Breast epithelium (tissue), 4 donors: Measurements from ENCODE around the gene IGSF3. TPM values are rescaled to one million over a fixed set of nuclear protein-coding genes. Genes with fewer than 3 reads are reported as not detected.

ENCODE experiments used
- DNase-seq, 2 donors: peaks; one replicate each; pipeline ENCODE4 v3.0.0-alpha.2; 2019; ENCODE audit warnings: low spot score in 2 of 2
- H3K27ac ChIP-seq, 2 donors: fragments of 200-600 bp; sonication (generic) in 1 of 2; one replicate each; pipeline ENCODE4 v1.5.1; 2016 to 2019; ENCODE audit warnings: mild to moderate bottlenecking in 1 of 2
- H3K27me3 ChIP-seq, 2 donors: fragments of 200-600 bp; sonication (generic) in 1 of 2; one replicate each; pipeline versions ENCODE4 v1.5.1 to v1.6.0; 2017 to 2019; ENCODE audit warnings: control low read depth in 1 of 2, mild to moderate bottlenecking in 1 of 2
- H3K36me3 ChIP-seq: fragments of 200-600 bp; one replicate; pipeline ENCODE4 v1.5.1; 2019
- H3K4me1 ChIP-seq, 2 donors: fragments of 200-600 bp; sonication (generic); one replicate each; pipeline ENCODE4 v1.5.1; 2016 to 2019; ENCODE audit warnings: control low read depth in 1 of 2
- H3K4me3 ChIP-seq, 3 donors: fragments of 200-600 bp; sonication (generic); 1 replicate in 2 of 3; 2 replicates in 1 of 3; pipeline ENCODE4 v1.5.1; 2016 to 2019; ENCODE audit warnings: mild to moderate bottlenecking in 3 of 3, moderate library complexity in 2 of 3
- H3K9me3 ChIP-seq, 2 donors: fragments of 200-600 bp; sonication (generic) in 1 of 2; one replicate each; pipeline ENCODE4 v1.5.1; 2016 to 2019; ENCODE audit warnings: control low read depth in 1 of 2
- POLR2A ChIP-seq: fragments of 450-650 bp; IDR thresholded peaks from one replicate; pipeline ENCODE4 v1.6.1; 2016; ENCODE audit warnings: antibody characterized with exemption, mild to moderate bottlenecking, moderate library complexity
- POLR2AphosphoS5 ChIP-seq, 3 donors: sonication (generic); formaldehyde crosslinking; IDR thresholded peaks; one replicate each; pipeline ENCODE4 v1.6.1; 2017; ENCODE audit warnings: antibody characterized with exemption in 3 of 3
- intact Hi-C: fragments of 100-400 bp; cut with DNase I; formaldehyde crosslinking; loops from one replicate; pipeline ENCODE4 v1.15.1; 2023; ENCODE audit warnings: low total_unique reads
- total RNA-seq, 3 donors: library from RNA; depleted of rRNA; stranded (reverse); fragments of >200 nt; gene quantifications; one replicate each; pipeline ENCODE4 v1.1.0, GENCODE V29; 2016
- TF ChIP-seq, protein P1 (sequence below), 3 donors: fragments of 450-650 bp; IDR thresholded peaks; one replicate each; pipeline ENCODE4 v1.5.1; 2016 to 2017; ENCODE audit warnings: antibody characterized with exemption in 3 of 3, mild to moderate bottlenecking in 3 of 3, moderate library complexity in 3 of 3

IGSF3 gene
- total RNA-seq, 3 donors from 2014 or later, result 1.1 to 21.6 (median 19.6) TPM

- Histone ChIP-seq H3K4me3 (no peak overlapping the region), H3K4me1 (no peaks in the 10 kb centered on the region), H3K27ac (peak overlapping the region; percentile 48 to 62), H3K27me3 (no peaks in the 10 kb centered on the region), H3K36me3 (no peaks in the 10 kb centered on the region), H3K9me3 (no peaks in the 10 kb centered on the region)
- TF ChIP-seq, protein P1, sequence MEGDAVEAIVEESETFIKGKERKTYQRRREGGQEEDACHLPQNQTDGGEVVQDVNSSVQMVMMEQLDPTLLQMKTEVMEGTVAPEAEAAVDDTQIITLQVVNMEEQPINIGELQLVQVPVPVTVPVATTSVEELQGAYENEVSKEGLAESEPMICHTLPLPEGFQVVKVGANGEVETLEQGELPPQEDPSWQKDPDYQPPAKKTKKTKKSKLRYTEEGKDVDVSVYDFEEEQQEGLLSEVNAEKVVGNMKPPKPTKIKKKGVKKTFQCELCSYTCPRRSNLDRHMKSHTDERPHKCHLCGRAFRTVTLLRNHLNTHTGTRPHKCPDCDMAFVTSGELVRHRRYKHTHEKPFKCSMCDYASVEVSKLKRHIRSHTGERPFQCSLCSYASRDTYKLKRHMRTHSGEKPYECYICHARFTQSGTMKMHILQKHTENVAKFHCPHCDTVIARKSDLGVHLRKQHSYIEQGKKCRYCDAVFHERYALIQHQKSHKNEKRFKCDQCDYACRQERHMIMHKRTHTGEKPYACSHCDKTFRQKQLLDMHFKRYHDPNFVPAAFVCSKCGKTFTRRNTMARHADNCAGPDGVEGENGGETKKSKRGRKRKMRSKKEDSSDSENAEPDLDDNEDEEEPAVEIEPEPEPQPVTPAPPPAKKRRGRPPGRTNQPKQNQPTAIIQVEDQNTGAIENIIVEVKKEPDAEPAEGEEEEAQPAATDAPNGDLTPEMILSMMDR (IDR thresholded peaks at IDR 0.05), result no peak
- TF ChIP-seq POLR2AphosphoS5 (IDR thresholded peaks at IDR 0.05) (no peak), POLR2A (no peak)
- peak in 1 of 2 donors; percentile 66 for DNase-seq
- intact Hi-C loops, result no loop called here
Observed at GRCh38 chr1:116693759-116694480, 26.4 kb upstream of the IGSF3 start.

DNA sequence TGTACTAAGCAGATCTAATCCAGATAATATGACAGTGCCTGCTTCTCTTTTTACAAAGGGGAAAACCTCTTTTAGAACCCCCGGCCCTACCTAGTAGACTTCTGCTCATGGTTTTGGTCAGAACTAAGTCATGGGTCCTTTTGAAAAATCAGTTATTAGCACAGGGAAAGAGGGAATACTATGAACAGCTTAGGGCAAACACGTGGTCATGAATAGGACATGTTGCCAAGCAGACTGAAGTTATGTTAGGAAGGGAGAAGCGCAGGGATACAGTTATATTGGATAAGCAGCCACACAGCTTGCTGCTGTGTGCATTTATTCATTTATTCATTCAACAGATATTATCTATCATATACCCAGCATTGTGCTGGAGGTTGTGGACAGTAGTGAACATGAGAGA lies 25.3 kb upstream of the IGSF3 start:
- Histone ChIP-seq H3K36me3 (no peaks in the 10 kb centered on the region), H3K9me3 (no peaks in the 10 kb centered on the region), H3K27ac (no peak overlapping the region), H3K4me3 (no peak overlapping the region), H3K4me1 (no peaks in the 10 kb centered on the region), H3K27me3 (no peaks in the 10 kb centered on the region)
- TF ChIP-seq POLR2A, result no peak
- intact Hi-C loops, result no loop called here
- no peak for DNase-seq

- Histone ChIP-seq H3K9me3 (no peaks in the 10 kb centered on the region), H3K27ac (no peak overlapping the region), H3K4me1 (no peaks in the 10 kb centered on the region), H3K4me3 (no peak overlapping the region), H3K36me3 (no peaks in the 10 kb centered on the region), H3K27me3 (no peaks in the 10 kb centered on the region)
- no peak for DNase-seq
- intact Hi-C loops, result no loop called here
- TF ChIP-seq POLR2A (no peak), POLR2AphosphoS5 (IDR thresholded peaks at IDR 0.05) (no peak)
- TF ChIP-seq, protein P1 (IDR thresholded peaks at IDR 0.05), result no peak
Observed at GRCh38 chr1:116690849-116691406, 23.4 kb upstream of the IGSF3 start.

DNA sequence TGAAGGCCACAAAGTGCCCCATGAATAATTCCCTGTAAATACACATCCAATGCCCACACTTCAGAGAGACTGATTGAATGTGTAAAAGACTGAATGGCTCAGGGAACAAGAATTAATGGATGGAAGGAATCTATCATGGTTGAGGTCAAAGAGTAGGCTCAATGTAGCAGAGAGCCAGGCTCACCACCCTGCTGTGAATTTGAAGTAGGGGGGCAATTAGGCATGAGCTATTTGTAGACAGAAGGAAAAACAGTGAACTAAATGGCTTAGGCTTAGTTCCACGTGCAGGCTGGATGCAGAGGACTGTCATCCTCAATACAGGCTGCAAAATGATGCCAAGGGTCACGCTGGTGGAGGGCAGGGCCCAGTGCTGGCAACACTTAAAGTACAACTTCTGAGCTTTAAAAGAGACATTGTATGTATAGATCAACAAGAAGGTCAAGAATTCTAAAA lies 22.9 kb upstream of the IGSF3 start:
- TF ChIP-seq POLR2A (no peak), POLR2AphosphoS5 (IDR thresholded peaks at IDR 0.05) (no peak)
- TF ChIP-seq, protein P1 (IDR thresholded peaks at IDR 0.05), result no peak
- H3K4me1 ChIP-seq, result no peaks in the 10 kb centered on the region
- H3K4me3 ChIP-seq, result no peak overlapping the region
- no peaks in the 10 kb centered on the region for H3K27me3 ChIP-seq
- no peak overlapping the region for H3K27ac ChIP-seq
- H3K9me3 ChIP-seq, result no peaks in the 10 kb centered on the region
- no peak for DNase-seq
- intact Hi-C loops, result no loop called here
- H3K36me3 ChIP-seq, result no peaks in the 10 kb centered on the region

GRCh38 chr1:116686723-116687352 lies 19.3 kb upstream of the IGSF3 start:
- Histone ChIP-seq H3K9me3 (no peaks in the 10 kb centered on the region), H3K4me3 (no peak overlapping the region), H3K27ac (peak overlapping the region in 1 of 2 donors; percentile 38), H3K4me1 (no peaks in the 10 kb centered on the region), H3K36me3 (no peaks in the 10 kb centered on the region), H3K27me3 (no peaks in the 10 kb centered on the region)
- intact Hi-C loops, result no loop called here
- no peak for TF ChIP-seq POLR2AphosphoS5 (IDR thresholded peaks at IDR 0.05)
- TF ChIP-seq POLR2A, result no peak
- TF ChIP-seq, protein P1 (IDR thresholded peaks at IDR 0.05), result no peak
- DNase-seq, result no peak
